ENCODE measurements around the gene TICAM2.

The TICAM2 gene

DNA sequence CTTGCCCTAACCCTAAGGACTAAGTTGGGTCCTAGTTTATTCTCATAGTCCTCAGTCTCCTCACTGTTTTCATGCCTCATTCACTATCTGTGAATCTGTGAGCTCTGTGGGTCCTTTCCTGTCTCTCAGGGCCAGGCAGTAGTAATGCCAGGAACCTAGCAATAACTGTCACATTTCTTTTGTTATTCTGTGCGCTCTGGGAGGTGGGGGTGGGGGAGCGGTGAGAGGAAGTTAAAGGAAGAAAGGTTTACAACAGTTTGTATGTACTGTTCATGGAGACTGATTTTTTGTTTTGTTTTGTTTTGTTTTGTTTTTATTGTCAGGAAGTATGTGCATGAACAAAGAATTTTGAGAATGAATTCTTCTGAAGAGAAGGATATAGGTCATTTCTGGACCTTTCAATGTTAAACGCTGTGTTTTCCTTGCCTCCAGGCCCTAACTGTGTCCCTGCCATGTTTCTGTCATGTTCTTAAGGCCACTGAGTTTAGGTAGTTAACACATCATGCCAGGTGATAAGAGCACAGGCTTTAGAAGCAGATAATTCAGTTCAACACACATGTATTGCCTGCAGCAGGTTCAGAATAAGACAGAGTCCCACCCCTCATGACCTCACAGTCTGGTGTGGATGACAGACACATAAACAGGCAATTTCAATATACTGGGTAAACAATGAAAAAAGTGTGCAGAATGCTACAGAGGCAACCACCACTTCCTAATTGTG, 44.5 kb downstream of the TICAM2 start:
- H2AFZ ChIP-seq (ENCODE audit: low read length): no peak overlapping the region
- H3K9ac ChIP-seq (ENCODE audit: low read length): no peak overlapping the region
- H3K4me3 ChIP-seq (ENCODE audit: low read length): no peak overlapping the region
- no peaks in the 10 kb centered on the region for H3F3A ChIP-seq (ENCODE audit: insufficient read depth, low read length)
- no peak overlapping the region for H3K27ac ChIP-seq (ENCODE audit: low read length)
- no peak for DNase-seq
- no peaks in the 10 kb centered on the region for H3K79me2 ChIP-seq (ENCODE audit: low read length)
- TF ChIP-seq CTCF (IDR thresholded peaks at IDR 0.05; ENCODE audit: low read length) (no peak), EZH2phosphoT487 (IDR thresholded peaks at IDR 0.05; ENCODE audit: low read length) (no peak), EZH2 (optimal IDR thresholded peaks at IDR 0.05; ENCODE audit: low read depth, low read length) (no peak)
- H3K9me3 ChIP-seq (replicated peaks; ENCODE audit: insufficient read depth, low read length): no peaks in the 10 kb centered on the region
- no peaks in the 10 kb centered on the region for H3K36me3 ChIP-seq (replicated peaks; ENCODE audit: insufficient read depth, low read length)
- no peaks in the 10 kb centered on the region for H3K27me3 ChIP-seq (replicated peaks; ENCODE audit: insufficient read depth, low read length)
- no peaks in the 10 kb centered on the region for H4K20me1 ChIP-seq (ENCODE audit: insufficient read depth, low read length)
- H3K9me2 ChIP-seq (replicated peaks; ENCODE audit: insufficient read depth, low read length): no peaks in the 10 kb centered on the region
- H3K4me2 ChIP-seq (ENCODE audit: low read depth, low read length): no peak overlapping the region
- no peaks in the 10 kb centered on the region for H3K4me1 ChIP-seq (ENCODE audit: low read length)

DNA sequence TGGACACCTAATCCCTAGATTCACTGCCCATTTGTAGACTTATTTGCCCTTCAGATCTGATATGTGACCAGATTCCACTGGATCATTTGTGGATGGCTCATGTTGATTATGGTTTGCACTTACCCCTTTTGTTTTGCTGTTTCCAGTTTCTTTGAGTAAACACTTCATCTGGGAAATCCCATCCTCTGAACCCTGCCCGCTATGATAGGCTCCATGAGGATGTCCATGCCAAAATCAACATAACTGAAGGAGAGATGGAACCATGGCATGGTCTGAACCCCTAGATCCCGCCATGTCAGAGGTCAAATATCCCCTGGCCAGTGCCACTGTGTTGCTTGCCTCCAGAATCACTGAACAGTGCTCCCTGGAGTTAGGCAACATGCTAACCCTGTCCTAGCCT, 46.0 kb downstream of the TICAM2 start:
- Histone ChIP-seq H3K4me1 (ENCODE audit: low read length) (no peaks in the 10 kb centered on the region), H2AFZ (ENCODE audit: low read length) (no peak overlapping the region), H3K9me3 (replicated peaks; ENCODE audit: insufficient read depth, low read length) (no peaks in the 10 kb centered on the region), H3K36me3 (replicated peaks; ENCODE audit: insufficient read depth, low read length) (no peaks in the 10 kb centered on the region), H3K27me3 (replicated peaks; ENCODE audit: insufficient read depth, low read length) (no peaks in the 10 kb centered on the region), H3K79me2 (ENCODE audit: low read length) (no peaks in the 10 kb centered on the region), H3K9me2 (replicated peaks; ENCODE audit: insufficient read depth, low read length) (no peaks in the 10 kb centered on the region), H3F3A (ENCODE audit: insufficient read depth, low read length) (no peaks in the 10 kb centered on the region), H3K9ac (ENCODE audit: low read length) (no peak overlapping the region), H3K4me2 (ENCODE audit: low read depth, low read length) (no peak overlapping the region), H4K20me1 (ENCODE audit: insufficient read depth, low read length) (no peaks in the 10 kb centered on the region), H3K27ac (ENCODE audit: low read length) (no peak overlapping the region), H3K4me3 (ENCODE audit: low read length) (no peak overlapping the region)
- DNase-seq: no peak
- no peak for TF ChIP-seq CTCF (IDR thresholded peaks at IDR 0.05; ENCODE audit: low read length)
- no peak for TF ChIP-seq EZH2 (optimal IDR thresholded peaks at IDR 0.05; ENCODE audit: low read depth, low read length)
- no peak for TF ChIP-seq EZH2phosphoT487 (IDR thresholded peaks at IDR 0.05; ENCODE audit: low read length)

DNA sequence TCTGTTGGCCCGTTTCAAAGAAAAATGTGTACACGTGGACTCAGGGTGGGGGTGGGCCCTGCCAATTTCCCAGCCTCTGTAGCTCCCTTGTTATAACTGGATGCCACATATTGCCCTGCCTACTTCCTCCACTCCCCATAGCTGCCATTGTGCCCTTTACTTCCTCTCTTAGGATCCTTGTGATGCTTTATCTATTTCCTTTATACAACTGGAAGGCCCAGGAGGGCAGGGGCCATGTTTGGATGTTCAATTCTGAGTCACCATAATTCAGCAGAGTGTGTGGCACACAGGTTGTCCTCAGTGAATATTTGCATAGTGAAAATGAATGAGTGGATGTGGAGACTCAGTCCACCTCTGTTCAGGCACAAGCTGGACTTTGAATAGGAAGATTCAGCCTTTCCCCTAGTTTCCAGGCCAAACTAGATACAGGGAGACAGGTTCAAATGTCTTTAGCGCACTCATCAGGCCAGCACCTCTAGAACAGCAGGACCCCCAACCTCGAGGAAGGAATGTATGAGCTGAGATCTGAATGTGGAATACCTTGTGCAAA, 47.1 kb downstream of the TICAM2 start:
- Histone ChIP-seq H3K4me2 (ENCODE audit: low read depth, low read length) (no peak overlapping the region), H3K36me3 (replicated peaks; ENCODE audit: insufficient read depth, low read length) (no peaks in the 10 kb centered on the region), H3K9me3 (replicated peaks; ENCODE audit: insufficient read depth, low read length) (no peaks in the 10 kb centered on the region), H3F3A (ENCODE audit: insufficient read depth, low read length) (no peaks in the 10 kb centered on the region), H3K4me3 (ENCODE audit: low read length) (no peak overlapping the region), H4K20me1 (ENCODE audit: insufficient read depth, low read length) (no peaks in the 10 kb centered on the region), H2AFZ (ENCODE audit: low read length) (no peak overlapping the region), H3K79me2 (ENCODE audit: low read length) (no peaks in the 10 kb centered on the region), H3K4me1 (ENCODE audit: low read length) (no peaks in the 10 kb centered on the region), H3K9ac (ENCODE audit: low read length) (no peak overlapping the region), H3K27ac (ENCODE audit: low read length) (no peak overlapping the region), H3K9me2 (replicated peaks; ENCODE audit: insufficient read depth, low read length) (no peaks in the 10 kb centered on the region), H3K27me3 (replicated peaks; ENCODE audit: insufficient read depth, low read length) (no peaks in the 10 kb centered on the region)
- no peak for DNase-seq
- TF ChIP-seq CTCF (IDR thresholded peaks at IDR 0.05; ENCODE audit: low read length) (no peak), EZH2 (optimal IDR thresholded peaks at IDR 0.05; ENCODE audit: low read depth, low read length) (no peak), EZH2phosphoT487 (IDR thresholded peaks at IDR 0.05; ENCODE audit: low read length) (no peak)

Measured in MM.1S (cell line).